GM12878 (cell line): ENCODE data around the gene SAMD9. TPM values are rescaled to one million over a fixed set of nuclear protein-coding genes. Genes with fewer than 3 reads are reported as not detected.

ENCODE experiments used
- ATAC-seq: fragments of 200-7000 bp; cut with Tn5 transposase; 3 replicates; pipeline ENCODE4 v1.9.1; 2020; ENCODE audit warnings: mild to moderate bottlenecking, moderate library complexity
- BruUV-seq: library from RNA; stranded (reverse); fragments of 400-500 nt; replicated peaks from 2 replicates; lab custom pipeline; 2021; lab: Mats Ljungman, UMichigan
- CTCF ChIA-PET: fragments of 300-600 bp; sonication (Branson Sonifier 250); formaldehyde crosslinking; extraction: SDS; loops from one replicate; lab custom pipeline; 2021; ENCODE audit warnings: inconsistent platforms; lab: Yijun Ruan, JAX
- POLR2A ChIA-PET: fragments of 350-600 bp; formaldehyde crosslinking; extraction: SDS; loops from one replicate; lab custom pipeline; 2021; ENCODE audit warnings: inconsistent platforms; lab: Charles Lee
- RAD21 ChIA-PET: fragments of 300-600 bp; sonication (Branson Sonifier 250); formaldehyde crosslinking; loops from one replicate; lab custom pipeline; 2023; ENCODE audit warnings: antibody characterized with exemption; ENCODE audit not compliant: unreplicated experiment; lab: Charles Lee
- SMC1A ChIA-PET: fragments of 300-600 bp; sonication (Branson Sonifier 250); formaldehyde crosslinking; loops from one replicate; lab custom pipeline; 2023; ENCODE audit not compliant: unreplicated experiment, uncharacterized antibody; lab: Charles Lee
- DNase-seq: peaks from one replicate; pipeline ENCODE4 v3.0.0-alpha.2; 2011; ENCODE audit warnings: low read depth, low spot score
- FAIRE-seq: peaks from 3 replicates; lab custom pipeline; 2011; peaks lifted over from hg19 to GRCh38; lab: Jason Lieb, UNC
- H2AFZ ChIP-seq: 2 replicates; pipeline ENCODE4 v1.6.0; 2011; ENCODE audit warnings: low read depth, low read length, control low read depth; ENCODE audit not compliant: control insufficient read depth
- H3K27ac ChIP-seq: 2 replicates; pipeline ENCODE4 v1.5.1; 2011; ENCODE audit warnings: control low read depth; ENCODE audit not compliant: control insufficient read depth, insufficient read depth
- H3K27me3 ChIP-seq, 2 experiments: replicated peaks in 1 of 2; 2 replicates each; pipeline versions ENCODE4 v1.6.0 to v1.6.1; 2011; ENCODE audit warnings: low read length in 1 of 2; ENCODE audit not compliant: control insufficient read depth in 2 of 2, insufficient read depth in 2 of 2
- H3K36me3 ChIP-seq, 2 experiments: 2 replicates each; pipeline ENCODE4 v1.5.1; 2011; ENCODE audit warnings: low read length in 1 of 2; ENCODE audit not compliant: control insufficient read depth in 2 of 2, insufficient read depth in 2 of 2
- H3K4me1 ChIP-seq: 2 replicates; pipeline ENCODE4 v1.6.1; 2011; ENCODE audit warnings: mild to moderate bottlenecking, low read length, moderate library complexity, mixed read lengths; ENCODE audit not compliant: control insufficient read depth, insufficient read depth
- H3K4me2 ChIP-seq: 2 replicates; pipeline ENCODE4 v1.6.0; 2011; ENCODE audit warnings: control low read depth; ENCODE audit not compliant: control insufficient read depth, insufficient read depth
- H3K4me3 ChIP-seq: fragments of 200-600 bp; sonication (generic); 2 replicates; pipeline ENCODE4 v1.5.1; 2016
- H3K79me2 ChIP-seq: 2 replicates; pipeline ENCODE4 v1.6.0; 2011; ENCODE audit warnings: low read length; ENCODE audit not compliant: control insufficient read depth, insufficient read depth
- H3K9ac ChIP-seq: 2 replicates; pipeline ENCODE4 v1.8.0; 2011; ENCODE audit warnings: low read length, control low read depth, mixed read lengths; ENCODE audit not compliant: control insufficient read depth, insufficient read depth
- H3K9me3 ChIP-seq: replicated peaks from 3 replicates; pipeline ENCODE4 v1.5.1; 2011; ENCODE audit warnings: mild to moderate bottlenecking, low read length; ENCODE audit not compliant: control insufficient read depth, insufficient read depth
- H4K20me1 ChIP-seq: 2 replicates; pipeline ENCODE4 v1.6.0; 2011; ENCODE audit not compliant: control insufficient read depth, insufficient read depth
- CEBPZ ChIP-seq: fragments of 150-350 bp; IDR thresholded peaks from 2 replicates; pipeline ENCODE4 v1.6.1; 2016; ENCODE audit warnings: low read depth, low read length
- CHD1 ChIP-seq: IDR thresholded peaks from 2 replicates; pipeline ENCODE4 v1.6.1; 2012; ENCODE audit warnings: low read depth, low read length, improper control_type of control experiment
- MEF2B ChIP-seq: fragments of 450-650 bp; IDR thresholded peaks from 2 replicates; pipeline ENCODE4 v1.6.1; 2018; ENCODE audit warnings: mild to moderate bottlenecking, moderate library complexity; ENCODE audit not compliant: partially characterized antibody, poor library complexity, severe bottlenecking
- RUNX3 ChIP-seq: IDR thresholded peaks from 2 replicates; pipeline ENCODE4 v1.6.1; 2012; ENCODE audit warnings: low read length, inconsistent platforms
- SKIL ChIP-seq: fragments of 450-650 bp; IDR thresholded peaks from 2 replicates; pipeline ENCODE4 v1.6.1; 2017; ENCODE audit warnings: mild to moderate bottlenecking, low read depth, inconsistent platforms; ENCODE audit not compliant: poor library complexity, severe bottlenecking
- WGBS: methylation state at CpG from one replicate; pipeline ENCODE4 v1.1.6; 2016; ENCODE audit warnings: low lambda C conversion rate; ENCODE audit not compliant: insufficient replicate concordance, insufficient coverage; ENCODE audit errors: missing lambda C conversion rate; 5-methylcytosine and 5-hydroxymethylcytosine counted together
- in situ Hi-C: fragments of 300-500 bp; cut with MboI; formaldehyde crosslinking; loops from 9 replicates; pipeline ENCODE4 v1.14.3; 2018; ENCODE audit warnings: mixed read lengths
- intact Hi-C: fragments of 100-400 bp; cut with micrococcal nuclease; formaldehyde crosslinking; loops from one replicate; pipeline ENCODE4 v1.14.2; 2022; ENCODE audit not compliant: unreplicated experiment
- polyA plus RNA-seq, 11 experiments: library from polyadenylated mRNA; depleted of rRNA in 4 of 11; unstranded in 6 of 11; stranded (reverse) in 5 of 11; fragments of >200 nt; fragmentation: Nextera tagmentation in 4 of 11; fragmentation: Illumina TruSeq in 1 of 11; extraction: Ambion mirVana in 4 of 11; extraction: Trizol in 1 of 11; gene quantifications; 1 replicate in 1 of 11; 2 replicates in 10 of 11; pipeline versions ENCODE4 v1.2.1 to v1.2.3, GENCODE V29; 2011 to 2016; ENCODE audit warnings: inconsistent platforms in 2 of 11, missing spikeins in 2 of 11, low read depth in 1 of 11
- total RNA-seq, 4 experiments: library from RNA; depleted of rRNA in 3 of 4; stranded (reverse); fragments of >200 nt in 3 of 4; fragmentation: Illumina TruSeq in 1 of 4; extraction: Trizol in 1 of 4; gene quantifications; 2 replicates each; pipeline versions ENCODE4 v1.2.1 to v1.2.3, GENCODE V29; 2013 to 2021
- TF ChIP-seq, protein P1 (sequence below): IDR thresholded peaks from 2 replicates; pipeline ENCODE4 v1.6.1; 2011; ENCODE audit warnings: mild to moderate bottlenecking, low read depth, low read length, moderate library complexity; ENCODE audit not compliant: insufficient replicate concordance

SAMD9 gene
- total and polyA plus RNA-seq, 10 of the 15 experiments (the other 5 are each of a cell fraction or from before 2014, with no cell fraction given): 6.4 to 37.1 (median 15.1) TPM

DNA sequence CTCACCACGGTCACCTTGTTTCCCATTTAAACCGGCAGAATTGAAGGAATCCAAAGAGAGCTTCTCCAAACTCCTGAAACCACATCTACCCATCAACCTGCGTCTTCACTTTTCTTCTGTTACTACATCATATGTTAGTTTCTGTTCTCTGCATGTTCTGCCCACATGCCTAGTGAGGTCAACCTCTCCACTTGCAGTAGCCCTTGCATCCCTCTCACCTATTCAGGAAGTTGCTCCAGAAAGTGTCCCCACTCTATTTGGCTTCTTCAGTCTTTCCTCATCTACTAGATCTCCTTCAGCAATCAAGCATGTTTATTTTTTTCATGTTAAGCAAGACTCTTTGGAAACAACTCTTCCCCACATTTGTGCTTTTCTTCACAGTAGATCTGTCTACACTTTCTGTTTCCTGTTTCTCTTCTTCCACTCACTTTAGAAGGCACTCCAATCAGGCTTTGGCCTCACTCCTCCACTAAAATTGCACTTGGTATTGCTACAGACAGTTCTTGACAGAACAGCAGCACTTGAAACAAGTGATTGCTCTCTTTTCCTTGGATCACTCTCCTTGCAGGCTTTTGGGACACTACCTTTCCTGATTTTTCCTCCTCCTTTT is 22.9 kb upstream of the SAMD9 start:
- in situ Hi-C loops: no loop called here
- Histone ChIP-seq H3K9me3 (peaks cover 7% of the 10 kb centered on the region), H3K4me1 (peaks cover under 1% of the 10 kb centered on the region; the same call in 1 of the 2 replicates)
- no peak for FAIRE-seq
- CTCF ChIA-PET: interaction anchor here (0.6 kb wide), 1 partner anchor 10 kb away, joined by 3 read pairs; no protein-coding TSS in a partner anchor
- BruUV-seq: no TSS peak
- RAD21 ChIA-PET: no interaction called here
- TF ChIP-seq CEBPZ (no peak), SKIL (no peak), CHD1 (no peak), MEF2B (no peak), RUNX3 (no peak)
- TF ChIP-seq, protein P1, sequence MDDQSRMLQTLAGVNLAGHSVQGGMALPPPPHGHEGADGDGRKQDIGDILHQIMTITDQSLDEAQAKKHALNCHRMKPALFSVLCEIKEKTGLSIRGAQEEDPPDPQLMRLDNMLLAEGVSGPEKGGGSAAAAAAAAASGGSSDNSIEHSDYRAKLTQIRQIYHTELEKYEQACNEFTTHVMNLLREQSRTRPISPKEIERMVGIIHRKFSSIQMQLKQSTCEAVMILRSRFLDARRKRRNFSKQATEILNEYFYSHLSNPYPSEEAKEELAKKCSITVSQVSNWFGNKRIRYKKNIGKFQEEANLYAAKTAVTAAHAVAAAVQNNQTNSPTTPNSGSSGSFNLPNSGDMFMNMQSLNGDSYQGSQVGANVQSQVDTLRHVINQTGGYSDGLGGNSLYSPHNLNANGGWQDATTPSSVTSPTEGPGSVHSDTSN: no peak
- TF ChIP-seq, all 136 proteins: peak for 0
- 98% methylated on average over 3 of the region's 3 CpGs for WGBS
- peaks cover 7% of the 10 kb centered on the region for H3K79me2 ChIP-seq
- peaks cover 4 to 52% of the 10 kb centered on the region in 2 experiments for H3K36me3 ChIP-seq
- no peak overlapping the region for H3K4me3 ChIP-seq
- no peak overlapping the region for H2AFZ ChIP-seq
- H4K20me1 ChIP-seq: no peaks in the 10 kb centered on the region
- no peak overlapping the region for H3K27ac ChIP-seq
- no peak for ATAC-seq
- SMC1A ChIA-PET: no interaction called here
- intact Hi-C loops: no loop called here
- no peak overlapping the region for H3K4me2 ChIP-seq
- no peaks in the 10 kb centered on the region for H3K27me3 ChIP-seq
- no peak overlapping the region for H3K9ac ChIP-seq
- no peak for DNase-seq
- POLR2A ChIA-PET: no interaction called here
